HCT116 (cell line): ENCODE measurements around the gene B4GALNT4. TPM values are rescaled to one million over a fixed set of nuclear protein-coding genes. Genes with fewer than 3 reads are reported as not detected.

Source experiments
- ATAC-seq: fragments of 200-7000 bp; cut with Tn5 transposase; 2 replicates; pipeline ENCODE4 v1.9.1; 2020; ENCODE audit warnings: mild to moderate bottlenecking, moderate library complexity
- BruUV-seq: library from RNA; stranded (reverse); fragments of 400-500 nt; replicated peaks from 2 replicates; lab custom pipeline; 2021; lab: Mats Ljungman, UMichigan
- CTCF ChIA-PET: fragments of 300-600 bp; sonication (Branson Sonifier 250); formaldehyde crosslinking; loops from one replicate; lab custom pipeline; 2021; ENCODE audit warnings: antibody characterized with exemption; lab: Charles Lee
- POLR2A ChIA-PET: fragments of 300-600, 350-600 bp; sonication (Branson Sonifier 250); formaldehyde crosslinking; loops from one replicate; lab custom pipeline; 2021; ENCODE audit warnings: antibody characterized with exemption; lab: Charles Lee
- RAD21 ChIA-PET, 2 experiments: fragments of 300-600 bp; sonication (Branson Sonifier 250); formaldehyde crosslinking; loops; one replicate each; lab custom pipeline; 2023; ENCODE audit warnings: low total read pairs in 2 of 2; ENCODE audit not compliant: uncharacterized antibody in 2 of 2, unreplicated experiment in 2 of 2, low non-redundant PET in 1 of 2; lab: Charles Lee
- DNase-seq: peaks from one replicate; pipeline ENCODE4 v3.0.0-alpha.2; 2010; ENCODE audit warnings: low read depth, low spot score
- H2AFZ ChIP-seq: fragments of 200-600 bp; shearing (Covaris generic), sonication (generic); 2 replicates; pipeline ENCODE4 v1.6.1; 2017; ENCODE audit warnings: low read depth, mixed run types, mixed read lengths, antibody characterized with exemption, low read length; ENCODE audit not compliant: poor library complexity, severe bottlenecking
- H3K27ac ChIP-seq: 2 replicates; pipeline ENCODE4 v1.5.1; 2012; ENCODE audit warnings: low read depth, low read length
- H3K27me3 ChIP-seq: fragments of 200-600 bp; sonication (generic); 2 replicates; pipeline ENCODE4 v1.6.1; 2016; ENCODE audit warnings: mixed run types, low read length, mixed read lengths; ENCODE audit not compliant: insufficient read depth
- H3K36me3 ChIP-seq, 2 experiments: fragments of 200-500 bp in 1 of 2; fragments of 200-600 bp in 1 of 2; sonication (Bioruptor generic) in 1 of 2; sonication (generic) in 1 of 2; 2 replicates each; pipeline versions ENCODE4 v1.5.1 to v1.6.1; 2014 to 2016; ENCODE audit warnings: low read length in 2 of 2, inconsistent platforms in 1 of 2, mixed read lengths in 1 of 2, mixed run types in 1 of 2; ENCODE audit not compliant: insufficient read depth in 2 of 2, control insufficient read depth in 1 of 2
- H3K4me1 ChIP-seq, 2 experiments: fragments of 200-600 bp in 1 of 2; sonication (generic) in 1 of 2; 2 replicates each; pipeline versions ENCODE4 v1.5.1 to v1.6.1; 2012 to 2017; ENCODE audit warnings: low read length in 2 of 2, inconsistent platforms in 1 of 2, mild to moderate bottlenecking in 1 of 2, mixed read lengths in 1 of 2, mixed run types in 1 of 2, moderate library complexity in 1 of 2; ENCODE audit not compliant: insufficient read depth in 2 of 2, control insufficient read depth in 1 of 2
- H3K4me2 ChIP-seq: fragments of 200-600 bp; sonication (generic); 2 replicates; pipeline ENCODE4 v1.6.1; 2017; ENCODE audit warnings: mixed run types, low read length, mixed read lengths
- H3K4me3 ChIP-seq, 2 experiments: fragments of 200-600 bp in 1 of 2; sonication (generic) in 1 of 2; replicated peaks in 1 of 2; 2 replicates each; pipeline ENCODE4 v1.5.1; 2011 to 2016; ENCODE audit warnings: low read length in 2 of 2, control low read depth in 1 of 2, low read depth in 1 of 2, mild to moderate bottlenecking in 1 of 2, mixed read lengths in 1 of 2, mixed run types in 1 of 2
- H3K79me2 ChIP-seq: fragments of 200-600 bp; sonication (generic); 2 replicates; pipeline ENCODE4 v1.6.1; 2017; ENCODE audit warnings: mild to moderate bottlenecking, mixed run types, low read length, moderate library complexity, mixed read lengths; ENCODE audit not compliant: insufficient read depth
- H3K9ac ChIP-seq: fragments of 200-600 bp; sonication (generic); 2 replicates; pipeline ENCODE4 v1.6.1; 2016; ENCODE audit warnings: low read length, mixed read lengths
- H3K9me2 ChIP-seq: fragments of 200-600 bp; sonication (generic), shearing (Covaris generic); 2 replicates; pipeline ENCODE4 v1.6.1; 2017; ENCODE audit warnings: mixed run types, mild to moderate bottlenecking, moderate library complexity; ENCODE audit not compliant: insufficient read depth
- H3K9me3 ChIP-seq, 2 experiments: fragments of 200-500 bp in 1 of 2; fragments of 200-600 bp in 1 of 2; sonication (Bioruptor generic) in 1 of 2; sonication (generic) in 1 of 2; 2 replicates each; pipeline ENCODE4 v1.6.1; 2014 to 2017; ENCODE audit warnings: low read length in 2 of 2, mixed read lengths in 2 of 2, inconsistent platforms in 1 of 2, low read depth in 1 of 2, mild to moderate bottlenecking in 1 of 2, mixed run types in 1 of 2, moderate library complexity in 1 of 2; ENCODE audit not compliant: control insufficient read depth in 1 of 2, insufficient read depth in 1 of 2
- H4K20me1 ChIP-seq: fragments of 200-600 bp; sonication (generic), shearing (Covaris generic); 2 replicates; pipeline ENCODE4 v1.6.1; 2017; ENCODE audit warnings: mixed run types, mild to moderate bottlenecking, moderate library complexity; ENCODE audit not compliant: insufficient read depth
- ATF3 ChIP-seq: IDR thresholded peaks from 2 replicates; pipeline ENCODE4 v1.6.1; 2012
- FOSL1 ChIP-seq: IDR thresholded peaks from 2 replicates; pipeline ENCODE4 v1.6.1; 2012; ENCODE audit warnings: low read depth
- JUND ChIP-seq: IDR thresholded peaks from 2 replicates; pipeline ENCODE4 v1.6.1; 2012
- SP1 ChIP-seq: IDR thresholded peaks from 2 replicates; pipeline ENCODE4 v1.6.1; 2012; ENCODE audit warnings: low read depth
- TCF7L2 ChIP-seq: IDR thresholded peaks from 2 replicates; pipeline ENCODE4 v1.7.0; 2011; ENCODE audit warnings: borderline replicate concordance, inconsistent platforms; ENCODE audit not compliant: insufficient read depth, insufficient read length; ENCODE audit errors: extremely low read depth
- intact Hi-C: fragments of 100-400 bp; cut with micrococcal nuclease; formaldehyde crosslinking; loops from 2 replicates; pipeline ENCODE4 v1.10.0; 2022
- total RNA-seq: library from RNA; stranded (reverse); gene quantifications from one replicate; pipeline ENCODE4 v1.2.1, GENCODE V29; 2021; ENCODE audit not compliant: unreplicated experiment
- TF ChIP-seq, protein P1 (sequence below): IDR thresholded peaks from 2 replicates; pipeline ENCODE4 v1.6.1; 2012

Gene B4GALNT4
- total RNA-seq, 1 experiment from 2014 or later, result 54.3 TPM

GRCh38 chr11:380996-381395, 11.7 kb downstream of the B4GALNT4 start:
- TF ChIP-seq FOSL1, result no peak
- TF ChIP-seq SP1, result no peak
- H3K9ac ChIP-seq, result no peak overlapping the region
- no peak overlapping the region for H3K4me3 ChIP-seq
- H3K27me3 ChIP-seq, result no peaks in the 10 kb centered on the region
- no peaks in the 10 kb centered on the region for H3K79me2 ChIP-seq
- no peaks in the 10 kb centered on the region for H4K20me1 ChIP-seq
- intact Hi-C loops, result no loop called here
- CTCF ChIA-PET, result no interaction called here
- H3K4me1 ChIP-seq, result no peaks in the 10 kb centered on the region
- DNase-seq, result no peak
- POLR2A ChIA-PET, result no interaction called here
- no peaks in the 10 kb centered on the region for H3K9me2 ChIP-seq
- H3K4me2 ChIP-seq, result no peak overlapping the region
- no peak for ATAC-seq
- RAD21 ChIA-PET, result no interaction called here
- no TSS peak for BruUV-seq
- no peaks in the 10 kb centered on the region for H3K9me3 ChIP-seq
- H3K27ac ChIP-seq, result no peak overlapping the region
- H2AFZ ChIP-seq, result no peak overlapping the region
- H3K36me3 ChIP-seq, result no peaks in the 10 kb centered on the region

- DNase-seq (no peak), ATAC-seq (no peak)
- Histone ChIP-seq H3K9me2 (no peaks in the 10 kb centered on the region), H4K20me1 (no peaks in the 10 kb centered on the region), H3K4me1 (no peaks in the 10 kb centered on the region), H3K9me3 (no peaks in the 10 kb centered on the region; a peak in 1 of 4 replicates), H3K9ac (no peak overlapping the region), H3K27ac (no peak overlapping the region), H3K4me2 (no peak overlapping the region), H3K27me3 (no peaks in the 10 kb centered on the region), H3K79me2 (no peaks in the 10 kb centered on the region), H3K4me3 (no peak overlapping the region), H3K36me3 (no peaks in the 10 kb centered on the region), H2AFZ (no peak overlapping the region)
- intact Hi-C loops, result no loop called here
- RAD21 ChIA-PET, result no interaction called here
- BruUV-seq, result no TSS peak
- POLR2A ChIA-PET, result no interaction called here
- CTCF ChIA-PET, result no interaction called here
- TF ChIP-seq, protein P1, sequence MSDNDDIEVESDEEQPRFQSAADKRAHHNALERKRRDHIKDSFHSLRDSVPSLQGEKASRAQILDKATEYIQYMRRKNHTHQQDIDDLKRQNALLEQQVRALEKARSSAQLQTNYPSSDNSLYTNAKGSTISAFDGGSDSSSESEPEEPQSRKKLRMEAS, result no peak
- no peak for TF ChIP-seq JUND
- TF ChIP-seq ATF3, result no peak
- TF ChIP-seq TCF7L2, result no peak
These were observed 12.3 kb downstream of the B4GALNT4 start for GRCh38 chr11:381501-382072.
